ENCODE data around the gene CETP. TPM values are rescaled to one million over a fixed set of nuclear protein-coding genes. Genes with fewer than 3 reads are reported as not detected.
"Not testable (repeated sequence)": the region's sequence is repeated elsewhere in the genome, so short reads cannot be mapped to it uniquely, and the experiment has no call there.

The CETP gene
- total and polyA plus RNA-seq, 2 of the 13 experiments (the other 11 are each of a cell fraction or from before 2014, with no cell fraction given), result 0.31 to 9.8 TPM

DNA sequence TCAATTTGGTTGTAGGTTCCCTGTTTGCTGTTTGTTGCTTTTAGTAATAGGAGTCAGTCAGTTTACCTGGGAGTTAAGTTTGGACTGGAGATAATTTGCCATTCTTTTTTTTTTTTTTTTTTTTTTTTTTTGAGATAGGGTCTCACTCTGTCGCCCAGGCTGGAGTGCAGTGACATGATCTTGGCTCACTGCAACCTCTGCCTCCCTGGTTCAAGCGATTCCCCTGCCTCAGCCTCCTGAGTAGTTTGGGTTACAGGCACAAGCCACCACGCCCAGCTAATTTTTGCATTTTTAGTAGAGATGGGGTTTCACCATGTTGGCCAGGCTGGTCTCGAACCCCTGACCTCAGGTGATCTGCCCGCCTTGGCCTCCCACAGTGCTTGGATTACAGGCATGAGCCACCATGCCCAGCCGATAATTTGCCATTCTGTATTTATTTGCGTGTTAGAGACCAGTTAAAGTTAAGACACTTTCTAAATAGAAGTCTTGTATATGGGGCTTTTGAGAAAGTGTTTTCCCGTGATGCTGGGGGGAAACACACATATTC is 27.1 kb upstream of the CETP start:
- Histone ChIP-seq H3K4me1 (ENCODE audit: insufficient read depth, low read length) (peaks cover 64% of the 10 kb centered on the region), H3K9ac (ENCODE audit: insufficient read depth, low read depth, low read length) (peak overlapping the region; percentile 95; the same call in 1 of the 2 replicates), H3K4me2 (ENCODE audit: low read depth, low read length) (peak overlapping the region; percentile 90), H3K79me2 (ENCODE audit: insufficient read depth, low read length) (peaks cover 66% of the 10 kb centered on the region), H4K20me1 (ENCODE audit: insufficient read depth, low read length) (peaks cover 71% of the 10 kb centered on the region), H3K36me3 (replicated peaks in 1 of 2; ENCODE audit: control insufficient read depth in 1 of 2, insufficient read depth in 2 of 2, low read length in 2 of 2) (peaks cover 21 to 56% of the 10 kb centered on the region in 2 experiments), H3K4me3 (replicated peaks in 1 of 3; ENCODE audit: insufficient read depth in 1 of 3, low read depth in 2 of 3, low read length in 3 of 3) (peak overlapping the region; percentile 93 to 97 (median 94))
- in situ Hi-C loops (cut with HindIII; ENCODE audit: extremely low pct_ligation_motif_present, low pct_unique_long_range_greater_than_20kb); ATAC-seq; FAIRE-seq; H3K27me3 ChIP-seq (ENCODE audit: control insufficient read depth in 1 of 2, insufficient read depth in 2 of 2, low read length in 2 of 2); DNase-seq (ENCODE audit: low spot score); H2AFZ ChIP-seq (ENCODE audit: low read length); H3K27ac ChIP-seq (ENCODE audit: extremely low read length, insufficient read depth, low read length); H3K9me3 ChIP-seq (ENCODE audit: low read length); CTCF ChIA-PET (ENCODE audit: low intra/inter-chr PET ratio, low total read pairs); BruUV-seq (replicated peaks): not testable (repeated sequence)
- 73% methylated on average over 8 of the region's 8 CpGs for WGBS (ENCODE audit: low lambda C conversion rate)
- POLR2A ChIA-PET, result interaction anchor here (2.8 to 8.3 kb wide), 3 partner anchors 11 to 14 kb away, joined by 13 to 232 read pairs (median 17); no protein-coding TSS in a partner anchor
- TF ChIP-seq ZNF121 (CRISPR knock-in tag; IDR thresholded peaks at IDR 0.05) (0 out of 2 replicates have a peak, but pooled peaks have one; percentile 41), POLR2A (IDR thresholded peaks at IDR 0.05; ENCODE audit: insufficient read depth in 1 of 2, low read depth in 2 of 2, low read length in 2 of 2) (0 out of 4 replicates have a peak, but pooled peaks of 1 of the 2 experiments have one; percentile 6)
- intact Hi-C loops (cut with micrococcal nuclease; ENCODE audit: unreplicated experiment), result loop anchor here (5.0 kb wide), 2 partner anchors 62 to 122 kb away; no protein-coding TSS in a partner anchor

DNA sequence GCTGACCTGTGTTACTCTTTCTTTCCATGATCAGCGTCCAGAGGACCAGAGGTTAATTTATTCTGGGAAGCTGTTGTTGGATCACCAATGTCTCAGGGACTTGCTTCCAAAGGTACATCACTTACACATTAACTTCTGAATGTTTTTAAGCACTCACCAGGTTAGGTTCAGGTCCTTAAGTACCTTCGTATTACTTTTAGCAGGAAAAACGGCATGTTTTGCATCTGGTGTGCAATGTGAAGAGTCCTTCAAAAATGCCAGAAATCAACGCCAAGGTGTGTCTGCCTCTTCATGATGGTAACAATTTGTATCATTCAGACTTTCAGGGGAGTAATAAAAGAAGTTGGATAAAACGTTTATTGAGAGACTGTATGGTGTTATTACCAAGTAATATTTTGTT is 26.5 kb upstream of the CETP start:
- CTCF ChIA-PET (ENCODE audit: low intra/inter-chr PET ratio, low total read pairs), result no interaction called here
- H3K79me2 ChIP-seq (ENCODE audit: insufficient read depth, low read length), result peaks cover 66% of the 10 kb centered on the region
- DNase-seq (ENCODE audit: low spot score) (no peak), FAIRE-seq (no peak), ATAC-seq (no peak)
- in situ Hi-C loops (cut with HindIII; ENCODE audit: extremely low pct_ligation_motif_present, low pct_unique_long_range_greater_than_20kb) (no loop called here), intact Hi-C loops (cut with micrococcal nuclease; ENCODE audit: unreplicated experiment) (no loop called here)
- H3K9ac ChIP-seq (ENCODE audit: insufficient read depth, low read depth, low read length), result peak overlapping the region; percentile 31; the same call in 1 of the 2 replicates
- no peaks in the 10 kb centered on the region; a peak in 1 of 5 replicates for H3K27me3 ChIP-seq (ENCODE audit: control insufficient read depth in 1 of 2, insufficient read depth in 2 of 2, low read length in 2 of 2)
- no TSS peak for BruUV-seq (replicated peaks)
- POLR2A ChIA-PET, result interaction anchor here (2.8 to 8.3 kb wide), 3 partner anchors 10 to 14 kb away, joined by 13 to 232 read pairs (median 17); no protein-coding TSS in a partner anchor
- H3K4me3 ChIP-seq (replicated peaks in 1 of 3; ENCODE audit: insufficient read depth in 1 of 3, low read depth in 2 of 3, low read length in 3 of 3), result peak overlapping the region; percentile 11 to 39 (median 37)
- peaks cover 64% of the 10 kb centered on the region for H3K4me1 ChIP-seq (ENCODE audit: insufficient read depth, low read length)
- peaks cover 26 to 62% of the 10 kb centered on the region in 2 experiments for H3K36me3 ChIP-seq (replicated peaks in 1 of 2; ENCODE audit: control insufficient read depth in 1 of 2, insufficient read depth in 2 of 2, low read length in 2 of 2)
- H4K20me1 ChIP-seq (ENCODE audit: insufficient read depth, low read length), result peaks cover 76% of the 10 kb centered on the region
- H2AFZ ChIP-seq (ENCODE audit: low read length), result no peak overlapping the region
- H3K9me3 ChIP-seq (ENCODE audit: low read length), result no peaks in the 10 kb centered on the region
- H3K4me2 ChIP-seq (ENCODE audit: low read depth, low read length), result peak overlapping the region; percentile 90
- no peak overlapping the region for H3K27ac ChIP-seq (ENCODE audit: extremely low read length, insufficient read depth, low read length)
- TF ChIP-seq ZNF225 (CRISPR knock-in tag; IDR thresholded peaks at IDR 0.05) (no peak), POLR2A (IDR thresholded peaks at IDR 0.05; ENCODE audit: insufficient read depth in 1 of 2, low read depth in 2 of 2, low read length in 2 of 2) (peak in 1 of 2 experiments; percentile 55; a peak in 2 of 4 replicates), RAD51 (IDR thresholded peaks at IDR 0.05; ENCODE audit: borderline replicate concordance) (no peak), ZNF335 (CRISPR knock-in tag; IDR thresholded peaks at IDR 0.05) (no peak), ZNF34 (CRISPR knock-in tag; IDR thresholded peaks at IDR 0.05; ENCODE audit: borderline replicate concordance) (no peak), ZFP36 (IDR thresholded peaks at IDR 0.05; ENCODE audit: borderline replicate concordance, low read depth, low read length, partially characterized antibody) (no peak), RBFOX2 (IDR thresholded peaks at IDR 0.05; ENCODE audit: low read depth, low read length) (peak; percentile 15; the same call in 1 of the 2 replicates), RBM22 (optimal IDR thresholded peaks at IDR 0.05; ENCODE audit: low read length) (peak; percentile 51), MBD4 (IDR thresholded peaks at IDR 0.05; ENCODE audit: borderline replicate concordance, low read length) (no peak), ZNF780A (CRISPR knock-in tag; IDR thresholded peaks at IDR 0.05) (no peak), NONO (IDR thresholded peaks at IDR 0.05) (0 out of 2 replicates have a peak, but pooled peaks have one; percentile 58), NONO (CRISPR knock-in tag; conservative IDR thresholded peaks at IDR 0.05) (no peak), ZNF619 (CRISPR knock-in tag; IDR thresholded peaks at IDR 0.05) (no peak), REPIN1 (CRISPR knock-in tag; IDR thresholded peaks at IDR 0.05; ENCODE audit: borderline replicate concordance, low read depth) (no peak)
- TF ChIP-seq, protein P1, sequence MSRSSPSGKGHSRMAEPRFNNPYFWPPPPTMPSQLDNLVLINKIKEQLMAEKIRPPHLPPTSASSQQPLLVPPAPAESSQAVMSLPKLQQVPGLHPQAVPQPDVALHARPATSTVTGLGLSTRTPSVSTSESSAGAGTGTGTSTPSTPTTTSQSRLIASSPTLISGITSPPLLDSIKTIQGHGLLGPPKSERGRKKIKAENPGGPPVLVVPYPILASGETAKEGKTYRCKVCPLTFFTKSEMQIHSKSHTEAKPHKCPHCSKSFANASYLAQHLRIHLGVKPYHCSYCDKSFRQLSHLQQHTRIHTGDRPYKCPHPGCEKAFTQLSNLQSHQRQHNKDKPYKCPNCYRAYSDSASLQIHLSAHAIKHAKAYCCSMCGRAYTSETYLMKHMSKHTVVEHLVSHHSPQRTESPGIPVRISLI (CRISPR knock-in tag; IDR thresholded peaks at IDR 0.05; ENCODE audit: borderline replicate concordance), result no peak
- TF ChIP-seq, protein P2, sequence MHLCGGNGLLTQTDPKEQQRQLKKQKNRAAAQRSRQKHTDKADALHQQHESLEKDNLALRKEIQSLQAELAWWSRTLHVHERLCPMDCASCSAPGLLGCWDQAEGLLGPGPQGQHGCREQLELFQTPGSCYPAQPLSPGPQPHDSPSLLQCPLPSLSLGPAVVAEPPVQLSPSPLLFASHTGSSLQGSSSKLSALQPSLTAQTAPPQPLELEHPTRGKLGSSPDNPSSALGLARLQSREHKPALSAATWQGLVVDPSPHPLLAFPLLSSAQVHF (CRISPR knock-in tag; IDR thresholded peaks at IDR 0.05), result no peak
- 74% methylated on average over 5 of the region's 5 CpGs for WGBS (ENCODE audit: low lambda C conversion rate)
